NOMO-1 (cell line): Measurements from ENCODE around the gene PDE4DIP.
"Not testable (repeated sequence)": the region's sequence is repeated elsewhere in the genome, so short reads cannot be mapped to it uniquely, and the experiment has no call there.

Source experiments
- DNase-seq, 2 experiments: peaks; one replicate each; lab custom pipeline; 2025; ENCODE audit not compliant: unreplicated experiment in 2 of 2; lab: John Stamatoyannopoulos, UW

Gene PDE4DIP

GRCh38 chr1:148868924-148869633 lies 24.9 kb downstream of the PDE4DIP start:
- DNase-seq, result not testable (repeated sequence)

GRCh38 chr1:148869634-148869961 lies 25.4 kb downstream of the PDE4DIP start:
- DNase-seq, result not testable (repeated sequence)

- DNase-seq, result not testable (repeated sequence)
Measured at GRCh38 chr1:148874408-148875388, 30.5 kb downstream of the PDE4DIP start.

GRCh38 chr1:148879812-148880416 lies 35.7 kb downstream of the PDE4DIP start:
- DNase-seq, result not testable (repeated sequence)

- not testable (repeated sequence) for DNase-seq
Measured at GRCh38 chr1:148881261-148881660, 37.0 kb downstream of the PDE4DIP start.

GRCh38 chr1:148885219-148885618 lies 41.0 kb downstream of the PDE4DIP start:
- not testable (repeated sequence) for DNase-seq

- DNase-seq, result not testable (repeated sequence)
Measured at GRCh38 chr1:148886293-148886692, 42.1 kb downstream of the PDE4DIP start.

- DNase-seq, result not testable (repeated sequence)
Measured at GRCh38 chr1:148888597-148888996, 44.4 kb downstream of the PDE4DIP start.

GRCh38 chr1:148889267-148890074 lies 45.2 kb downstream of the PDE4DIP start:
- DNase-seq, result not testable (repeated sequence)

- DNase-seq, result not testable (repeated sequence)
Measured at GRCh38 chr1:148890075-148890568, 45.9 kb downstream of the PDE4DIP start.

- DNase-seq, result not testable (repeated sequence)
Measured at GRCh38 chr1:148894360-148895352, 50.4 kb downstream of the PDE4DIP start.

GRCh38 chr1:148900026-148900425 lies 55.8 kb downstream of the PDE4DIP start:
- DNase-seq, result not testable (repeated sequence)

- DNase-seq, result not testable (repeated sequence)
Measured at GRCh38 chr1:148900691-148901090, 56.5 kb downstream of the PDE4DIP start.

GRCh38 chr1:148901150-148901952 lies 57.1 kb downstream of the PDE4DIP start:
- DNase-seq, result not testable (repeated sequence)

GRCh38 chr1:148901953-148902341 lies 57.7 kb downstream of the PDE4DIP start:
- DNase-seq, result not testable (repeated sequence)

GRCh38 chr1:148909219-148909826 lies 65.1 kb downstream of the PDE4DIP start:
- not testable (repeated sequence) for DNase-seq

- not testable (repeated sequence) for DNase-seq
Measured at GRCh38 chr1:148911303-148911928, 67.2 kb downstream of the PDE4DIP start.
